NCI-H2081 (cell line): Measurements from ENCODE around the gene EDA.

ENCODE experiments used
- DNase-seq, 2 experiments: peaks; one replicate each; lab custom pipeline; 2025; lab: John Stamatoyannopoulos, UW

EDA gene

GRCh38 chrX:70062961-70063550, 447.1 kb downstream of the EDA start:
- DNase-seq: no peak

GRCh38 chrX:70066646-70067045, 450.7 kb downstream of the EDA start:
- DNase-seq: no peak

- DNase-seq: no peak
Measured at GRCh38 chrX:70079297-70079696, 463.4 kb downstream of the EDA start.

- DNase-seq: no peak
Measured at GRCh38 chrX:70079870-70080269, 464.0 kb downstream of the EDA start.

- no peak for DNase-seq
Measured at GRCh38 chrX:70082723-70083122, 466.8 kb downstream of the EDA start.

GRCh38 chrX:70084592-70085240, 468.8 kb downstream of the EDA start:
- DNase-seq: no peak

- no peak for DNase-seq
Measured at GRCh38 chrX:70087857-70088630, 472.1 kb downstream of the EDA start.

GRCh38 chrX:70088751-70089150, 472.8 kb downstream of the EDA start:
- DNase-seq: no peak
